HepG2 (cell line): Measurements from ENCODE around the gene ZSCAN31. TPM values are rescaled to one million over a fixed set of nuclear protein-coding genes. Genes with fewer than 3 reads are reported as not detected.

Experiments
- ESRRA ChIP-seq: sonication (generic); formaldehyde crosslinking; IDR thresholded peaks from 2 replicates; pipeline ENCODE4 v1.5.1; 2020; ENCODE audit warnings: mild to moderate bottlenecking, low read depth, missing genetic modification reagents
- GLI4 ChIP-seq: sonication (generic); formaldehyde crosslinking; IDR thresholded peaks from 2 replicates; pipeline ENCODE4 v1.5.1; 2020; ENCODE audit warnings: missing genetic modification reagents, mild to moderate bottlenecking, moderate library complexity, borderline replicate concordance
- HNRNPL ChIP-seq: fragments of 200-400 bp; formaldehyde crosslinking; IDR thresholded peaks from 2 replicates; pipeline ENCODE4 v1.6.1; 2017; ENCODE audit warnings: mild to moderate bottlenecking, low read depth, low read length
- NR2F1 ChIP-seq, 2 experiments: fragments of 450-650 bp in 1 of 2; formaldehyde crosslinking in 1 of 2; IDR thresholded peaks; 2 replicates each; pipeline versions ENCODE4 v1.5.0 to v1.6.1; 2016 to 2020; ENCODE audit warnings: mild to moderate bottlenecking in 1 of 2, missing compliant biosample characterization in 1 of 2, missing genetic modification reagents in 1 of 2, moderate library complexity in 1 of 2
- REXO4 ChIP-seq: sonication (generic); formaldehyde crosslinking; IDR thresholded peaks from 2 replicates; pipeline ENCODE4 v1.8.0; 2022; ENCODE audit warnings: missing genetic modification reagents, mild to moderate bottlenecking, borderline replicate concordance
- SOX6 ChIP-seq, 2 experiments: fragments of 450-650 bp in 1 of 2; sonication (generic) in 1 of 2; formaldehyde crosslinking in 1 of 2; IDR thresholded peaks; 2 replicates each; pipeline versions ENCODE4 v1.4.0 to v1.6.1; 2017 to 2020; ENCODE audit warnings: antibody characterized with exemption in 1 of 2, mild to moderate bottlenecking in 1 of 2, missing genetic modification reagents in 1 of 2
- YEATS4 ChIP-seq: sonication (generic); formaldehyde crosslinking; IDR thresholded peaks from 2 replicates; pipeline ENCODE4 v1.4.0; 2020; ENCODE audit warnings: missing genetic modification reagents, borderline replicate concordance
- ZNF256 ChIP-seq: sonication (generic); formaldehyde crosslinking; conservative IDR thresholded peaks from 2 replicates; pipeline ENCODE4 v1.4.0; 2020; ENCODE audit warnings: missing genetic modification reagents
- ZNF546 ChIP-seq: sonication (generic); formaldehyde crosslinking; conservative IDR thresholded peaks from 2 replicates; pipeline ENCODE4 v1.8.1; 2023; ENCODE audit warnings: mild to moderate bottlenecking, missing genetic modification reagents
- ZNF670 ChIP-seq: sonication (generic); formaldehyde crosslinking; IDR thresholded peaks from 2 replicates; pipeline ENCODE4 v1.8.0; 2022; ENCODE audit warnings: mild to moderate bottlenecking, missing genetic modification reagents, borderline replicate concordance
- polyA plus RNA-seq, 8 experiments: library from polyadenylated mRNA; depleted of rRNA in 3 of 8; stranded (reverse) in 7 of 8; unstranded in 1 of 8; fragments of >200 nt; fragmentation: Illumina TruSeq in 4 of 8; extraction: Trizol in 4 of 8; gene quantifications; 2 replicates each; pipeline versions ENCODE4 v1.2.1 to v1.2.3, GENCODE V29; 2011 to 2016; ENCODE audit warnings: low read depth in 4 of 8, missing spikeins in 1 of 8, mixed read lengths in 1 of 8; ENCODE audit not compliant: insufficient read depth in 1 of 8
- total RNA-seq, 5 experiments: library from RNA; depleted of rRNA; stranded (reverse); fragments of >200 nt; fragmentation: Illumina TruSeq; extraction: Trizol; gene quantifications; 2 replicates each; pipeline ENCODE4 v1.2.3, GENCODE V29; 2016; ENCODE audit warnings: low read depth in 1 of 5
- TF ChIP-seq, protein P1 (sequence below): sonication (generic); formaldehyde crosslinking; IDR thresholded peaks from 2 replicates; pipeline ENCODE4 v1.4.0; 2020; ENCODE audit warnings: missing genetic modification reagents, borderline replicate concordance
- TF ChIP-seq, protein P2 (sequence below): IDR thresholded peaks from 2 replicates; pipeline ENCODE4 v1.6.1; 2018; ENCODE audit warnings: missing genetic modification reagents, mild to moderate bottlenecking, missing compliant biosample characterization
- TF ChIP-seq, protein P3 (sequence below): sonication (generic); formaldehyde crosslinking; IDR thresholded peaks from 2 replicates; pipeline ENCODE4 v1.4.0; 2020; ENCODE audit warnings: missing genetic modification reagents
- TF ChIP-seq, protein P4 (sequence below): IDR thresholded peaks from 2 replicates; pipeline ENCODE4 v1.6.1; 2016; ENCODE audit warnings: missing biosample characterization, missing genetic modification reagents, low read depth

The ZSCAN31 gene
- total and polyA plus RNA-seq, 2 of the 13 experiments (the other 11 are each of a cell fraction or from before 2014, with no cell fraction given): 5.3 to 6.2 TPM

DNA sequence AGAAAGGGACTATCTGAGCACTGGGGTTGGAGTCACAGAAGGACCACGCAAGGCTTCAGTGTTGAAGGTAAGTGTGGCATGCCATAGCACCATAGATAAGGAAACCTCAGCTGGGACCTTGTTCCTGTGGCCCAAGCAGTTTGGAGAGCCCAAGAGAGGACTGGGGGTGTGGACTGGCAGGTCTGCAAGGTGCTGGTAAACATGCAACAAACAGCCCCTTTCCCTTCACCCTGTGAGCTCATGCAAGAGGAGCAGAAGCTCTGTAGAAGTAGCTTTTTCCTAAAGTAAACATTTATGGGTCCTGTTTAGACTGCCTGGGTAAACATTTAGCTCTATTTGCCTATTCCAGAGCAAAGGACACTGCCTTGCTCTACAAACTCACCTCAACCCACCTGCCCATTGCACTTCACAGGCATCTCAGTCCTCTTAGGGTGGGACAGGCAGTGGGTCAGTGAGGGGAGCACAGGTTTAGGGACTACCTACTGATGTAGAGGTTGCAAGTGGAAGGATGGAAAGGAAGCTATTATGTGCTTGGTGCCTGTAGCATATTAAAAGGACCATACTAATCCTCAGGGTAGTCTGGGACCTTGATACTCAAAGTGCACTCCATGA, 12.0 kb downstream of the ZSCAN31 start (continued):
- TF ChIP-seq, protein P1, sequence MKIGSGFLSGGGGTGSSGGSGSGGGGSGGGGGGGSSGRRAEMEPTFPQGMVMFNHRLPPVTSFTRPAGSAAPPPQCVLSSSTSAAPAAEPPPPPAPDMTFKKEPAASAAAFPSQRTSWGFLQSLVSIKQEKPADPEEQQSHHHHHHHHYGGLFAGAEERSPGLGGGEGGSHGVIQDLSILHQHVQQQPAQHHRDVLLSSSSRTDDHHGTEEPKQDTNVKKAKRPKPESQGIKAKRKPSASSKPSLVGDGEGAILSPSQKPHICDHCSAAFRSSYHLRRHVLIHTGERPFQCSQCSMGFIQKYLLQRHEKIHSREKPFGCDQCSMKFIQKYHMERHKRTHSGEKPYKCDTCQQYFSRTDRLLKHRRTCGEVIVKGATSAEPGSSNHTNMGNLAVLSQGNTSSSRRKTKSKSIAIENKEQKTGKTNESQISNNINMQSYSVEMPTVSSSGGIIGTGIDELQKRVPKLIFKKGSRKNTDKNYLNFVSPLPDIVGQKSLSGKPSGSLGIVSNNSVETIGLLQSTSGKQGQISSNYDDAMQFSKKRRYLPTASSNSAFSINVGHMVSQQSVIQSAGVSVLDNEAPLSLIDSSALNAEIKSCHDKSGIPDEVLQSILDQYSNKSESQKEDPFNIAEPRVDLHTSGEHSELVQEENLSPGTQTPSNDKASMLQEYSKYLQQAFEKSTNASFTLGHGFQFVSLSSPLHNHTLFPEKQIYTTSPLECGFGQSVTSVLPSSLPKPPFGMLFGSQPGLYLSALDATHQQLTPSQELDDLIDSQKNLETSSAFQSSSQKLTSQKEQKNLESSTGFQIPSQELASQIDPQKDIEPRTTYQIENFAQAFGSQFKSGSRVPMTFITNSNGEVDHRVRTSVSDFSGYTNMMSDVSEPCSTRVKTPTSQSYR (CRISPR knock-in tag): no peak
- TF ChIP-seq, protein P2, sequence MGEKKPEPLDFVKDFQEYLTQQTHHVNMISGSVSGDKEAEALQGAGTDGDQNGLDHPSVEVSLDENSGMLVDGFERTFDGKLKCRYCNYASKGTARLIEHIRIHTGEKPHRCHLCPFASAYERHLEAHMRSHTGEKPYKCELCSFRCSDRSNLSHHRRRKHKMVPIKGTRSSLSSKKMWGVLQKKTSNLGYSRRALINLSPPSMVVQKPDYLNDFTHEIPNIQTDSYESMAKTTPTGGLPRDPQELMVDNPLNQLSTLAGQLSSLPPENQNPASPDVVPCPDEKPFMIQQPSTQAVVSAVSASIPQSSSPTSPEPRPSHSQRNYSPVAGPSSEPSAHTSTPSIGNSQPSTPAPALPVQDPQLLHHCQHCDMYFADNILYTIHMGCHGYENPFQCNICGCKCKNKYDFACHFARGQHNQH (CRISPR knock-in tag): 0 out of 2 replicates have a peak, but pooled peaks have one; percentile 58
- 0 out of 2 replicates have a peak, but pooled peaks have one; percentile 20 for TF ChIP-seq ZNF670 (CRISPR knock-in tag)
- peak; percentile 65; the same call in 1 of the 2 replicates for TF ChIP-seq YEATS4 (CRISPR knock-in tag)
- TF ChIP-seq, protein P3, sequence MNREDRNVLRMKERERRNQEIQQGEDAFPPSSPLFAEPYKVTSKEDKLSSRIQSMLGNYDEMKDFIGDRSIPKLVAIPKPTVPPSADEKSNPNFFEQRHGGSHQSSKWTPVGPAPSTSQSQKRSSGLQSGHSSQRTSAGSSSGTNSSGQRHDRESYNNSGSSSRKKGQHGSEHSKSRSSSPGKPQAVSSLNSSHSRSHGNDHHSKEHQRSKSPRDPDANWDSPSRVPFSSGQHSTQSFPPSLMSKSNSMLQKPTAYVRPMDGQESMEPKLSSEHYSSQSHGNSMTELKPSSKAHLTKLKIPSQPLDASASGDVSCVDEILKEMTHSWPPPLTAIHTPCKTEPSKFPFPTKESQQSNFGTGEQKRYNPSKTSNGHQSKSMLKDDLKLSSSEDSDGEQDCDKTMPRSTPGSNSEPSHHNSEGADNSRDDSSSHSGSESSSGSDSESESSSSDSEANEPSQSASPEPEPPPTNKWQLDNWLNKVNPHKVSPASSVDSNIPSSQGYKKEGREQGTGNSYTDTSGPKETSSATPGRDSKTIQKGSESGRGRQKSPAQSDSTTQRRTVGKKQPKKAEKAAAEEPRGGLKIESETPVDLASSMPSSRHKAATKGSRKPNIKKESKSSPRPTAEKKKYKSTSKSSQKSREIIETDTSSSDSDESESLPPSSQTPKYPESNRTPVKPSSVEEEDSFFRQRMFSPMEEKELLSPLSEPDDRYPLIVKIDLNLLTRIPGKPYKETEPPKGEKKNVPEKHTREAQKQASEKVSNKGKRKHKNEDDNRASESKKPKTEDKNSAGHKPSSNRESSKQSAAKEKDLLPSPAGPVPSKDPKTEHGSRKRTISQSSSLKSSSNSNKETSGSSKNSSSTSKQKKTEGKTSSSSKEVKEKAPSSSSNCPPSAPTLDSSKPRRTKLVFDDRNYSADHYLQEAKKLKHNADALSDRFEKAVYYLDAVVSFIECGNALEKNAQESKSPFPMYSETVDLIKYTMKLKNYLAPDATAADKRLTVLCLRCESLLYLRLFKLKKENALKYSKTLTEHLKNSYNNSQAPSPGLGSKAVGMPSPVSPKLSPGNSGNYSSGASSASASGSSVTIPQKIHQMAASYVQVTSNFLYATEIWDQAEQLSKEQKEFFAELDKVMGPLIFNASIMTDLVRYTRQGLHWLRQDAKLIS (CRISPR knock-in tag): no peak
- TF ChIP-seq ZNF256 (CRISPR knock-in tag): no peak
- TF ChIP-seq ZNF546 (CRISPR knock-in tag): no peak; the same call in 1 of the 2 replicates
- 0 out of 2 replicates have a peak, but pooled peaks have one; percentile 42 for TF ChIP-seq GLI4 (CRISPR knock-in tag)
- peak; percentile 58; the same call in 1 of the 2 replicates for TF ChIP-seq ESRRA (CRISPR knock-in tag)
- no peak for TF ChIP-seq SOX6 (IDR thresholded peaks at IDR 0.05)
- peak; percentile 82 for TF ChIP-seq SOX6 (CRISPR knock-in tag; IDR thresholded peaks at IDR 0.05)
- TF ChIP-seq, protein P4, sequence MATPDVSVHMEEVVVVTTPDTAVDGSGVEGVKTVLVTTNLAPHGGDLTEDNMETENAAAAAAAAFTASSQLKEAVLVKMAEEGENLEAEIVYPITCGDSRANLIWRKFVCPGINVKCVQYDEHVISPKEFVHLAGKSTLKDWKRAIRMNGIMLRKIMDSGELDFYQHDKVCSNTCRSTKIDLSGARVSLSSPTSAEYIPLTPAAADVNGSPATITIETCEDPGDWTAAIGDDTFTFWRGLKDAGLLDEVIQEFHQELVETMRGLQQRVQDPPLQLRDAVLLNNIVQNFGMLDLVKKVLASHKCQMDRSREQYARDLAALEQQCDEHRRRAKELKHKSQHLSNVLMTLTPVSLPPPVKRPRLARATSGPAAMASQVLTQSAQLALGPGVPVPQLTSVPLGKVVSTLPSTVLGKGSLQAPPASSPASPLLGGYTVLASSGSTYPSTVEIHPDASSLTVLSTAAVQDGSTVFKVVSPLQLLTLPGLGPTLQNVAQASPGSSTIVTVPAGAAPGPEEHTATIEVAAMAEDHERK (CRISPR knock-in tag): no peak
- no peak for TF ChIP-seq REXO4 (CRISPR knock-in tag)
- TF ChIP-seq HNRNPL: no peak
- TF ChIP-seq NR2F1 (CRISPR knock-in tag; IDR thresholded peaks at IDR 0.05): no peak
